ENCODE data around the gene EME2. TPM values are rescaled to one million over a fixed set of nuclear protein-coding genes. Genes with fewer than 3 reads are reported as not detected.

Gene EME2
- total and polyA plus RNA-seq, 2 donors (not counting 1 experiment from before 2014, with no cell fraction given) = 2.2 to 8.3 TPM

DNA sequence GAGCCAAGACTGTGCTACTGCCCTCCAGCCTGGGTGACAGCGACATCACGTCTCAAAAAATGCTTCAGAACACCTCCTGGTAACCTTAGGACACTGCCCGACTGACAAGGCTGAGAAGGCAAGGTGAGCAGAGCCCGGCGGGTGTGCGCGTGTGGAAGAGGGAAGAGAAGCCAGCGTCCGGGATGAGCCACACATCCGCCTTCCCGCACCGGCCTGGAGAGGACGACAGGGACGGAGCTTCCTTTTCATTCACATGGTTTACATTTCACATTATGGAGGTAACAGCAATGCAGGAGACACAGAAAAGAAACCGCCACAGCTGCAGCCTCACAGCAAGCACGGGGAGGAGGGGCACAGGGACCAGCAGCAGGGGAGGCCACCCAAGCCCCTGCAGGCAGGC, 37.5 kb downstream of the EME2 start:
- no peaks in the 10 kb centered on the region for H3K79me2 ChIP-seq (ENCODE audit: control insufficient read depth, insufficient read depth, low read length)
- H3K4me3 ChIP-seq (replicated peaks in 1 of 4; ENCODE audit: control extremely low read depth in 1 of 4, insufficient read depth in 1 of 4, low read depth in 3 of 4, low read length in 4 of 4) = no peak overlapping the region
- peaks cover 5% of the 10 kb centered on the region for H3K36me3 ChIP-seq (ENCODE audit: control insufficient read depth, insufficient read depth, low read length)
- no peak overlapping the region for H3K4me2 ChIP-seq (ENCODE audit: extremely low read depth, insufficient read depth, low read length)
- H3K27me3 ChIP-seq (ENCODE audit: control insufficient read depth, insufficient read depth, low read length) = no peaks in the 10 kb centered on the region
- TF ChIP-seq EZH2 (IDR thresholded peaks at IDR 0.05; ENCODE audit: low read length, missing control alignments) = no peak
- TF ChIP-seq, protein P1, sequence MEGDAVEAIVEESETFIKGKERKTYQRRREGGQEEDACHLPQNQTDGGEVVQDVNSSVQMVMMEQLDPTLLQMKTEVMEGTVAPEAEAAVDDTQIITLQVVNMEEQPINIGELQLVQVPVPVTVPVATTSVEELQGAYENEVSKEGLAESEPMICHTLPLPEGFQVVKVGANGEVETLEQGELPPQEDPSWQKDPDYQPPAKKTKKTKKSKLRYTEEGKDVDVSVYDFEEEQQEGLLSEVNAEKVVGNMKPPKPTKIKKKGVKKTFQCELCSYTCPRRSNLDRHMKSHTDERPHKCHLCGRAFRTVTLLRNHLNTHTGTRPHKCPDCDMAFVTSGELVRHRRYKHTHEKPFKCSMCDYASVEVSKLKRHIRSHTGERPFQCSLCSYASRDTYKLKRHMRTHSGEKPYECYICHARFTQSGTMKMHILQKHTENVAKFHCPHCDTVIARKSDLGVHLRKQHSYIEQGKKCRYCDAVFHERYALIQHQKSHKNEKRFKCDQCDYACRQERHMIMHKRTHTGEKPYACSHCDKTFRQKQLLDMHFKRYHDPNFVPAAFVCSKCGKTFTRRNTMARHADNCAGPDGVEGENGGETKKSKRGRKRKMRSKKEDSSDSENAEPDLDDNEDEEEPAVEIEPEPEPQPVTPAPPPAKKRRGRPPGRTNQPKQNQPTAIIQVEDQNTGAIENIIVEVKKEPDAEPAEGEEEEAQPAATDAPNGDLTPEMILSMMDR (conservative IDR thresholded peaks at IDR 0.05 in 1 of 2, IDR thresholded peaks at IDR 0.05 in 1 of 2; ENCODE audit: low read depth in 1 of 2, low read length in 2 of 2) = no peak
- H4K20me1 ChIP-seq (ENCODE audit: control insufficient read depth, extremely low read depth, insufficient read depth, low read length) = no peaks in the 10 kb centered on the region
- H3K27ac ChIP-seq (ENCODE audit: insufficient read depth, low read length) = no peak overlapping the region
- no peaks in the 10 kb centered on the region for H3K9me3 ChIP-seq (ENCODE audit: control insufficient read depth, insufficient read depth, low read depth, low read length)
- H3K9ac ChIP-seq (ENCODE audit: insufficient read depth, low read length) = no peak overlapping the region
- DNase-seq (ENCODE audit: low read depth in 2 of 2) = no peak
- peaks cover 3% of the 10 kb centered on the region for H3K4me1 ChIP-seq (ENCODE audit: control insufficient read depth, extremely low read depth, insufficient read depth, low read length)
- H2AFZ ChIP-seq (ENCODE audit: low read length) = no peak overlapping the region

DNA sequence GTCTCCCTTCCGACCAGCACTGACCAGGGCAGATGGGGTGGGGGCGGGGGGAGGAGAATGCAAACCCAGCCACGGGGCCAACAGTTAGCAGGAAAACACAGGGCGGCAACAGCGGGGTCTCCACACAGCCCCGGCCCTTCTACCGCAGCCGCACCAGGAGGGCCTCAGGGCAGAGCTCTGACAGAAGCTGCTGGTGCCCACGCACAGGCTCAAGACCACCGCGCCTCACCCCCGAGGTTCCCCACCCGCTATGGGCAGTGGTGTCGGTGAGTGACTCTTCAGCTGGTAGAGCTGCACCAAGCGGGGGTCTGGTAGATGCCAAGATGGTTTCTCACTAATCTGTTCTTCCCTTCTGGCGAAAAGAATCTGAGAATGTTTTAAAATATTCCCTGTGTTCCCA, 37.9 kb downstream of the EME2 start:
- Histone ChIP-seq H3K9ac (ENCODE audit: insufficient read depth, low read length) (no peak overlapping the region), H3K4me3 (replicated peaks in 1 of 4; ENCODE audit: control extremely low read depth in 1 of 4, insufficient read depth in 1 of 4, low read depth in 3 of 4, low read length in 4 of 4) (no peak overlapping the region), H3K79me2 (ENCODE audit: control insufficient read depth, insufficient read depth, low read length) (no peaks in the 10 kb centered on the region), H3K4me2 (ENCODE audit: extremely low read depth, insufficient read depth, low read length) (no peak overlapping the region), H3K9me3 (ENCODE audit: control insufficient read depth, insufficient read depth, low read depth, low read length) (no peaks in the 10 kb centered on the region), H2AFZ (ENCODE audit: low read length) (no peak overlapping the region), H4K20me1 (ENCODE audit: control insufficient read depth, extremely low read depth, insufficient read depth, low read length) (no peaks in the 10 kb centered on the region), H3K36me3 (ENCODE audit: control insufficient read depth, insufficient read depth, low read length) (peaks cover 7% of the 10 kb centered on the region), H3K27me3 (ENCODE audit: control insufficient read depth, insufficient read depth, low read length) (no peaks in the 10 kb centered on the region), H3K4me1 (ENCODE audit: control insufficient read depth, extremely low read depth, insufficient read depth, low read length) (peaks cover 3% of the 10 kb centered on the region), H3K27ac (ENCODE audit: insufficient read depth, low read length) (no peak overlapping the region)
- TF ChIP-seq EZH2 (IDR thresholded peaks at IDR 0.05; ENCODE audit: low read length, missing control alignments) = no peak
- TF ChIP-seq, protein P1 (conservative IDR thresholded peaks at IDR 0.05 in 1 of 2, IDR thresholded peaks at IDR 0.05 in 1 of 2; ENCODE audit: low read depth in 1 of 2, low read length in 2 of 2) = no peak
- DNase-seq (ENCODE audit: low read depth in 2 of 2) = no peak

DNA sequence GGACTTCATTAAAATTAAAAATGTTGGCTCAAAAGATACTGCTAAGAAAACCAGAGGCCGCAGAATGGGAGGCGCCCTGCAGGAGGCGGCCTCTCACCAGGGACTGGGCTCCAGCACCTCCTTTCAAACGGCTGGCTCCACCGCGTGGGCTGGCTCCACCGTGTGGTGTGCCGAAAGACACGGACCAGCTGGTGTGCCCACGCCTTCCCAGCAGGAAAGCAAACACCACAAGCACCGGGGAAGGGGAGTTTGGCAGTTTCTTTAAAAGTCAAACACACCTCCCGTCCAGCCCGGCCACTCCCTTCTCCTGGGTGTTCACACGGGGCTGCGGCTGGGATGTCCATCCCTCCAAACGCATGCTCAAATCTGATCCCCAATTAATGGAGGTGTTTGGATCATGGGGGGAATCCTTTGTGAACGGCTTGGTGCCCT, 40.1 kb downstream of the EME2 start:
- no peaks in the 10 kb centered on the region for H3K79me2 ChIP-seq (ENCODE audit: control insufficient read depth, insufficient read depth, low read length)
- H3K27me3 ChIP-seq (ENCODE audit: control insufficient read depth, insufficient read depth, low read length) = no peaks in the 10 kb centered on the region
- H3K27ac ChIP-seq (ENCODE audit: insufficient read depth, low read length) = no peak overlapping the region
- no peak overlapping the region for H3K4me2 ChIP-seq (ENCODE audit: extremely low read depth, insufficient read depth, low read length)
- TF ChIP-seq EZH2 (IDR thresholded peaks at IDR 0.05; ENCODE audit: low read length, missing control alignments) = no peak
- TF ChIP-seq, protein P1 (conservative IDR thresholded peaks at IDR 0.05 in 1 of 2, IDR thresholded peaks at IDR 0.05 in 1 of 2; ENCODE audit: low read depth in 1 of 2, low read length in 2 of 2) = peak; percentile 63 to 75
- peak; percentile 71 to 89 for DNase-seq (ENCODE audit: low read depth in 2 of 2)
- no peak overlapping the region for H3K9ac ChIP-seq (ENCODE audit: insufficient read depth, low read length)
- H3K4me3 ChIP-seq (replicated peaks in 1 of 4; ENCODE audit: control extremely low read depth in 1 of 4, insufficient read depth in 1 of 4, low read depth in 3 of 4, low read length in 4 of 4) = no peak overlapping the region
- H4K20me1 ChIP-seq (ENCODE audit: control insufficient read depth, extremely low read depth, insufficient read depth, low read length) = no peaks in the 10 kb centered on the region
- H3K36me3 ChIP-seq (ENCODE audit: control insufficient read depth, insufficient read depth, low read length) = peaks cover 10% of the 10 kb centered on the region
- peak overlapping the region; percentile 59 for H2AFZ ChIP-seq (ENCODE audit: low read length)
- H3K4me1 ChIP-seq (ENCODE audit: control insufficient read depth, extremely low read depth, insufficient read depth, low read length) = peaks cover 3% of the 10 kb centered on the region
- H3K9me3 ChIP-seq (ENCODE audit: control insufficient read depth, insufficient read depth, low read depth, low read length) = no peaks in the 10 kb centered on the region
